Uterus (tissue), 4 donors: ENCODE data around the gene HTT. TPM values are rescaled to one million over a fixed set of nuclear protein-coding genes. Genes with fewer than 3 reads are reported as not detected.
"Not testable (repeated sequence)": the region's sequence is repeated elsewhere in the genome, so short reads cannot be mapped to it uniquely, and the experiment has no call there.

Experiments
- DNase-seq, 2 donors: peaks; one replicate each; pipeline ENCODE4 v3.0.0-alpha.2; 2019 to 2020
- H3K27ac ChIP-seq, 2 donors: fragments of 200-600 bp; sonication (generic); 1 replicate in 1 of 2; 2 replicates in 1 of 2; pipeline ENCODE4 v1.5.1; 2016 to 2018
- H3K27me3 ChIP-seq, 2 donors: fragments of 200-600 bp; sonication (generic); one replicate each; pipeline ENCODE4 v1.5.1; 2018 to 2019; ENCODE audit warnings: control low read depth in 1 of 2
- H3K36me3 ChIP-seq, 2 donors: fragments of 200-600 bp; sonication (generic); one replicate each; pipeline ENCODE4 v1.5.1; 2019; ENCODE audit warnings: control low read depth in 1 of 2
- H3K4me1 ChIP-seq, 2 donors: fragments of 200-600 bp; sonication (generic); one replicate each; pipeline ENCODE4 v1.5.1; 2018 to 2019; ENCODE audit warnings: control low read depth in 1 of 2
- H3K4me3 ChIP-seq, 2 donors: fragments of 200-600 bp; sonication (generic); 1 replicate in 1 of 2; 2 replicates in 1 of 2; pipeline ENCODE4 v1.5.1; 2018 to 2019; ENCODE audit warnings: mild to moderate bottlenecking in 1 of 2
- H3K9me3 ChIP-seq, 2 donors: fragments of 200-600 bp; sonication (generic); one replicate each; pipeline ENCODE4 v1.5.1; 2019; ENCODE audit warnings: control low read depth in 1 of 2
- CTCF ChIP-seq, 4 experiments: fragments of 200-600 bp in 2 of 4; fragments of 450-650 bp in 2 of 4; sonication (generic) in 2 of 4; IDR thresholded peaks; one replicate each; pipeline ENCODE4 v1.5.1; 2016 to 2019; ENCODE audit warnings: antibody characterized with exemption in 4 of 4, mild to moderate bottlenecking in 2 of 4, moderate library complexity in 1 of 4
- POLR2A ChIP-seq, 2 donors: fragments of 450-650 bp; IDR thresholded peaks; one replicate each; pipeline ENCODE4 v1.6.1; 2016; ENCODE audit warnings: antibody characterized with exemption in 2 of 2, mild to moderate bottlenecking in 1 of 2, moderate library complexity in 1 of 2
- intact Hi-C: fragments of 100-400 bp; cut with DNase I; formaldehyde crosslinking; loops from one replicate; pipeline ENCODE4 v1.15.1; 2023; ENCODE audit warnings: low total_unique reads
- total RNA-seq, 4 donors: library from RNA; depleted of rRNA in 3 of 4; stranded (reverse); fragments of >200 nt in 3 of 4; gene quantifications; one replicate each; pipeline versions ENCODE4 v1.1.0 to v1.2.4, GENCODE V29; 2014 to 2023
- donor health status: DM: yes; HTN: yes; CAD: no.

HTT gene
- total RNA-seq, 4 donors from 2014 or later: 10.9 to 81.4 (median 49.8) TPM

DNA sequence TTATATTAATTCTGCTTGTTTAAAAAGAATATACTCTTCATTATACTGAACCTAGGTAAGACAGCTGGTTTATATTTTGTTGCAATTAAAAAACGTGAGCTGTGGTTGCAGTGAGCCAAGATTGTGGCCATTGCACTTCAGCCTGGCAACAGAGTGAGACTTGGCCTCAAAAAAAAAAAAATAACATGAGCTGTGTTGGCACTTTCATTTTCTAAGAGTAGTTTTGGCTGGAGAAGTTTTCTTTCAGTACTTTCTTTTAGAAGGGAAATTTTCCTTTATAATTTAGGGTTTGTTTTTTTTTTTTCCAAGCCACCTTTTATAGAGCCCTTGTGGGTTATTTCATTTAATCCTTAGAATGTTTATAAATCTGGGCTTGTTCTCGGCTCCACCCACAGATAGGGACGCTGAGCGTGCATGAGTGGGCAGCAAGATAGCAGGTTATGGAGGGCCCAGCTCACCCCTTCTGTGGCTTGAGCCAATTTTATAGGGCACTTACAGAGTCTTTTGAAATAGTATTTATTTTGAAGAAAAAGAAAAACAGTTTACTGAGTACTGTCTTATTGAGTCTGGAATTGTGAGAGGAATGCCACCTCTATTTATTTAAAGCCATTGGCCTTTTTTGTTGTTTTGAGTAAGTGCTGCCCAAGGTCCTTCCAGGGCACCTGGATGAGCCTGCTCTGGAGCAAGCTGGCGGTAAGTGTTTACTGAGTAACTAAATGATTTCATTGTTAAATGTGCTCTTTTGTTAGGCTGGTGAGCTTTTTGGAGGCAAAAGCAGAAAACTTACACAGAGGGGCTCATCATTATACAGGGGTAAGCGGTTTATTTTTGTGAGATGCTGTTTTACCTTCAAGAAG, 60.9 kb downstream of the HTT start:
- H3K4me3 ChIP-seq: no peak overlapping the region
- H3K27me3 ChIP-seq: no peaks in the 10 kb centered on the region
- TF ChIP-seq POLR2A (IDR thresholded peaks at IDR 0.05) (no peak), CTCF (IDR thresholded peaks at IDR 0.05) (no peak)
- H3K4me1 ChIP-seq: no peaks in the 10 kb centered on the region
- peak overlapping the region in 1 of 2 donors; percentile 65 for H3K27ac ChIP-seq
- intact Hi-C loops: no loop called here
- no peaks in the 10 kb centered on the region for H3K36me3 ChIP-seq
- no peaks in the 10 kb centered on the region for H3K9me3 ChIP-seq
- DNase-seq: no peak

DNA sequence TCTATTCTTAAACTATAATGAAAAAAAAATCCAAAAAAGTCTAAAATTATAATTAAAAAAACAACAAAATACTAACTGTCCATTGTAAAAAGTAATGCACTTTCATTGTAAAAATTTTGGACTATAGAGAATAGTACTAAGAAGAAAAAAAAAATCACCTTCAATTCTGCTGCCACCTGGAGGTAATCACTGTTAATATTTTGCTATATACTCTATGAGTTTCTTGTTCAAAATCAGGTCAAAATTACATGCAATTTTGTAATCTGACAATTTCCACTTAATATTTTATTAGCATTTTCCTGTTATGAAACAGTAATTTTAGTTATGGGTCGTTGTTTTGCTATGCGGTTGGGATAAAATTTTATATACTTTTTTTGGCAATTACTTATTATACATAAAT, 62.0 kb downstream of the HTT start:
- no peaks in the 10 kb centered on the region for H3K4me1 ChIP-seq
- no peak for DNase-seq
- intact Hi-C loops: no loop called here
- TF ChIP-seq POLR2A (IDR thresholded peaks at IDR 0.05) (no peak), CTCF (IDR thresholded peaks at IDR 0.05) (peak in 2 of 4 experiments; percentile 15 to 25)
- H3K4me3 ChIP-seq: no peak overlapping the region
- no peaks in the 10 kb centered on the region for H3K9me3 ChIP-seq
- no peaks in the 10 kb centered on the region for H3K27me3 ChIP-seq
- H3K36me3 ChIP-seq: no peaks in the 10 kb centered on the region
- no peak overlapping the region for H3K27ac ChIP-seq

DNA sequence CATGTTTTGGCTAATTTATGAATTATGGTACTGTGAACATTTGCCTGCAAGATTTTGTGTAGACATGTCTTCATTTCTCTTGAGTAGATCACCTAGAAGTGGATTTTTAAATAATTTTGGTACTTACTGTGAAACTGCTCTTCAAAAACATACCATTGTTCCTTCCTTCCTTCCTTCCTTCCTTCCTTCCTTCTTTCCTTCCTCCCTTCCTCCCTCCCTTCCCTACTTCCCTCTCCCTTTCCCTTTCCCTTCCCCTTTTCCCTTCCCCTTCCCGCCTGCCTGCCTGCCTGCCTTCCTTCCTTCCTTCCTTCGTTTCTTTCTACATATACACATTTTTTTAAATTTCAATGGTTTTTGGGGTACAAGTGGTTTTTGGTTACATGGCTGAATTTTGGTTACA, 63.4 kb downstream of the HTT start:
- H3K9me3 ChIP-seq: no peaks in the 10 kb centered on the region
- no peak overlapping the region for H3K27ac ChIP-seq
- intact Hi-C loops: no loop called here
- no peak for DNase-seq
- no peaks in the 10 kb centered on the region for H3K27me3 ChIP-seq
- no peaks in the 10 kb centered on the region for H3K4me1 ChIP-seq
- H3K36me3 ChIP-seq: no peaks in the 10 kb centered on the region
- no peak overlapping the region for H3K4me3 ChIP-seq
- TF ChIP-seq CTCF (IDR thresholded peaks at IDR 0.05) (no peak), POLR2A (IDR thresholded peaks at IDR 0.05) (no peak)

GRCh38 chr4:3145234-3145924, 70.9 kb downstream of the HTT start:
- no peak for DNase-seq
- no peak overlapping the region for H3K27ac ChIP-seq
- no peaks in the 10 kb centered on the region for H3K4me1 ChIP-seq
- no peak for TF ChIP-seq POLR2A (IDR thresholded peaks at IDR 0.05)
- peak in 1 of 4 experiments; percentile 2 for TF ChIP-seq CTCF (IDR thresholded peaks at IDR 0.05)
- no peaks in the 10 kb centered on the region for H3K36me3 ChIP-seq
- no peak overlapping the region for H3K4me3 ChIP-seq
- H3K27me3 ChIP-seq: no peaks in the 10 kb centered on the region
- no peaks in the 10 kb centered on the region for H3K9me3 ChIP-seq
- intact Hi-C loops: no loop called here

DNA sequence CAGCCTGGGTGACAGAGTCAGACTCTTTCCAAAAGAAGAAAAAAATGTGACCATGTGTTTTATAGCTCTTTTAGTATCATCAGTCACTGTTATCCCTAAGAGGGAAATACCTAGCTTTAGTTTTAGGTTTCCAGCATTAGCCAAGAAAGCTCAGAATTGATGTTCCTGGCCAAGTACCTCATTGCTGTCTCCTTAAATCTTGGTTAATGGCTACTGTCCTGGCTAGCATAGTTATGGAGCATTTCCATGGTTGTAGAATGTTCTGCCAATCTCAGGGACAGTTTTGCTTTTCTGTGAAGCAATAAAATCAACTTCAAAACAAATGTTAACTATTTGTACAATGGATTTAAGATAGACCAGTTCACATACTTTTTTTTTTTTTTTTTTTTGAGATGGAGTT, 74.4 kb downstream of the HTT start:
- TF ChIP-seq POLR2A (IDR thresholded peaks at IDR 0.05): no peak
- TF ChIP-seq CTCF (IDR thresholded peaks at IDR 0.05): no peak
- no peaks in the 10 kb centered on the region for H3K4me1 ChIP-seq
- no peak overlapping the region for H3K4me3 ChIP-seq
- H3K9me3 ChIP-seq: no peaks in the 10 kb centered on the region
- H3K36me3 ChIP-seq: no peaks in the 10 kb centered on the region
- H3K27me3 ChIP-seq: no peaks in the 10 kb centered on the region
- intact Hi-C loops: no loop called here
- DNase-seq: no peak
- H3K27ac ChIP-seq: no peak overlapping the region

DNA sequence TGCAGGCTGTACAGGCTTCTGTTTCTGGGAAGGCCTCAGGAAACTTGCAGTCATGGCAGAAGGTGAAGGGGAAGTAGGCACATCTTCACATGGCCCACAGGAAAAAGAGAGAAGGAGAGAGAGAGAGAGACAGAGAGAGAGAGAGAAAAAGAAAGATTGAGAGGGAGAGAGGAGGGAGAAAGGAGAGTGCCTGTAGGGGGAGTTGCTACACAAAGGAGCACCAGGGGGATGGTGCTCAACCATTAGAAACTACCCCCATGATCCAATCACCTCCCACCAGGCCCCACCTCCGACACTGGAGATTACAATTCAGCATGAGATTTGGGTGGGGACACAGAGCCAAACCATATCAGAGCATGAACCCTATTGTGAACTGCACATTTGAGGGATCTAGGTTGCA, 76.8 kb downstream of the HTT start:
- H3K4me1 ChIP-seq, H3K36me3 ChIP-seq, H3K4me3 ChIP-seq, H3K27me3 ChIP-seq, intact Hi-C loops, DNase-seq, H3K9me3 ChIP-seq, H3K27ac ChIP-seq: not testable (repeated sequence)
